ENCODE data around the gene EEIG1. TPM values are rescaled to one million over a fixed set of nuclear protein-coding genes. Genes with fewer than 3 reads are reported as not detected.
A peak's percentile ranks its signal among the peaks of the same experiment; 100 is the strongest.

The EEIG1 gene
- total and polyA plus RNA-seq, 9 of the 15 experiments (the other 6 are each of a cell fraction or from before 2014, with no cell fraction given): 0.17 to 16.7 (median 3.6) TPM

- Histone ChIP-seq H3K9me3 (replicated peaks; ENCODE audit: control insufficient read depth, insufficient read depth, low read depth, low read length) (no peaks in the 10 kb centered on the region), H3K4me3 (no peak overlapping the region), H2AFZ (ENCODE audit: low read depth, low read length) (no peak overlapping the region), H3K27ac (ENCODE audit: extremely low read depth, low read depth, low read length) (no peak overlapping the region), H3K27me3 (ENCODE audit: control insufficient read depth in 2 of 2, insufficient read depth in 2 of 2, low read length in 2 of 2) (no peaks in the 10 kb centered on the region), H3K4me1 (replicated peaks in 1 of 2; ENCODE audit: control insufficient read depth in 2 of 2, insufficient read depth in 2 of 2, low read length in 2 of 2) (peaks cover 28 to 79% of the 10 kb centered on the region in 2 experiments), H3K79me2 (ENCODE audit: control insufficient read depth, insufficient read depth, low read length) (peaks cover 84% of the 10 kb centered on the region), H3K4me2 (ENCODE audit: insufficient read depth, low read length) (no peak overlapping the region), H3K36me3 (ENCODE audit: control insufficient read depth, insufficient read depth, low read length) (peaks cover 6% of the 10 kb centered on the region; the same call in 1 of the 3 replicates), H4K20me1 (replicated peaks; ENCODE audit: control insufficient read depth, insufficient read depth, low read length) (peaks cover 69% of the 10 kb centered on the region), H3K9me1 (ENCODE audit: control insufficient read depth, insufficient read depth, low read length) (no peaks in the 10 kb centered on the region), H3K9ac (ENCODE audit: insufficient read depth in 1 of 2, low read depth in 2 of 2, low read length in 2 of 2) (0 out of 4 replicates have a peak overlapping the region, but pooled peaks of 1 of the 2 experiments have one; percentile 54)
- POLR2A ChIA-PET: interaction anchor here (0.6 to 1.6 kb wide), 5 partner anchors 8 to 29 kb away, joined by 3 to 6 read pairs (median 3); no protein-coding TSS in a partner anchor
- ATAC-seq: no peak
- WGBS (ENCODE audit: insufficient coverage, low coverage, missing lambda C conversion rate): 86% methylated on average over 6 of the region's 6 CpGs
- in situ Hi-C loops (cut with MboI): no loop called here
- no peak for DNase-seq (ENCODE audit: extremely low read depth in 1 of 4, low spot score in 3 of 4)
- FAIRE-seq: no peak
- intact Hi-C loops (cut with micrococcal nuclease): no loop called here
- CTCF ChIA-PET (ENCODE audit: low intra/inter-chr PET ratio): no interaction called here
- TF ChIP-seq CBX5 (IDR thresholded peaks at IDR 0.05; ENCODE audit: borderline replicate concordance, low read depth) (no peak), E2F4 (CRISPR knock-in tag; IDR thresholded peaks at IDR 0.05; ENCODE audit: low read depth) (no peak), ZNF3 (CRISPR knock-in tag; IDR thresholded peaks at IDR 0.05) (no peak), RERE (CRISPR knock-in tag; IDR thresholded peaks at IDR 0.05; ENCODE audit: borderline replicate concordance) (no peak), STAT5B (CRISPR knock-in tag; IDR thresholded peaks at IDR 0.05) (no peak), ELK1 (CRISPR knock-in tag; IDR thresholded peaks at IDR 0.05) (no peak), ZC3H11A (IDR thresholded peaks at IDR 0.05; ENCODE audit: low read depth, low read length) (no peak), CAMTA2 (CRISPR knock-in tag; conservative IDR thresholded peaks at IDR 0.05) (no peak), MEF2A (IDR thresholded peaks at IDR 0.05; ENCODE audit: control insufficient read depth, low read depth, low read length) (no peak), ZNF583 (CRISPR knock-in tag; IDR thresholded peaks at IDR 0.05) (no peak), CBFA2T2 (conservative IDR thresholded peaks at IDR 0.05) (no peak), TAF7 (tag; IDR thresholded peaks at IDR 0.05) (no peak), ZBED1 (IDR thresholded peaks at IDR 0.05) (no peak)
- no TSS peak for BruUV-seq (replicated peaks)
Measured at GRCh38 chr9:127976498-127976897, 4.3 kb downstream of the EEIG1 start.

Measured in K562 (cell line).